Neural cell (in vitro differentiated cells): ENCODE results near the gene ELK3. TPM values are rescaled to one million over a fixed set of nuclear protein-coding genes. Genes with fewer than 3 reads are reported as not detected.

Experiments
- H2AFZ ChIP-seq: fragments of 200-600, 300-800 bp; sonication (generic), shearing (Covaris generic); 2 replicates; pipeline ENCODE4 v1.6.0; 2014; ENCODE audit warnings: low read depth, mild to moderate bottlenecking, antibody characterized with exemption, low read length, moderate library complexity
- H3F3A ChIP-seq: fragments of 200-600 bp; shearing (Covaris generic); 2 replicates; pipeline ENCODE4 v1.6.1; 2016; ENCODE audit warnings: mild to moderate bottlenecking, moderate library complexity, mixed read lengths, antibody characterized with exemption, low read length; ENCODE audit not compliant: insufficient read depth, poor library complexity, severe bottlenecking
- H3K27ac ChIP-seq: fragments of 200-600, 300-800 bp; sonication (generic), shearing (Covaris generic); 2 replicates; pipeline ENCODE4 v1.5.1; 2014; ENCODE audit warnings: mild to moderate bottlenecking, low read length, moderate library complexity
- H3K27me3 ChIP-seq: fragments of 300-800, 200-600 bp; sonication (generic), shearing (Covaris generic); 2 replicates; pipeline ENCODE4 v1.6.0; 2014; ENCODE audit warnings: mild to moderate bottlenecking, low read depth, low read length, moderate library complexity; ENCODE audit not compliant: insufficient read depth
- H3K36me3 ChIP-seq: fragments of 300-800, 200-600 bp; sonication (generic), shearing (Covaris generic); 2 replicates; pipeline ENCODE4 v1.5.1; 2014; ENCODE audit warnings: mild to moderate bottlenecking, antibody characterized with exemption, low read length, moderate library complexity; ENCODE audit not compliant: insufficient read depth
- H3K4me2 ChIP-seq: fragments of 300-800, 200-600 bp; sonication (generic), shearing (Covaris generic); 2 replicates; pipeline ENCODE4 v1.6.0; 2014; ENCODE audit warnings: mild to moderate bottlenecking, low read length
- H3K4me3 ChIP-seq: fragments of 300-800, 200-600 bp; sonication (generic), shearing (Covaris generic); 2 replicates; pipeline ENCODE4 v1.5.1; 2014; ENCODE audit warnings: mild to moderate bottlenecking, low read length, moderate library complexity
- H3K79me2 ChIP-seq: fragments of 200-600 bp; shearing (Covaris generic); replicated peaks from 2 replicates; pipeline ENCODE4 v1.6.0; 2014; ENCODE audit warnings: mild to moderate bottlenecking, low read length, moderate library complexity; ENCODE audit not compliant: insufficient read depth
- H3K9ac ChIP-seq: fragments of 300-800, 200-600 bp; sonication (generic), shearing (Covaris generic); 2 replicates; pipeline ENCODE4 v1.6.1; 2016; ENCODE audit warnings: mild to moderate bottlenecking, low read length, mixed read lengths
- H3K9me2 ChIP-seq: fragments of 200-600 bp; shearing (Covaris generic); 2 replicates; pipeline ENCODE4 v1.6.1; 2016; ENCODE audit warnings: mild to moderate bottlenecking, low read length, mixed read lengths; ENCODE audit not compliant: insufficient read depth
- H3K9me3 ChIP-seq: fragments of 200-600, 300-800 bp; sonication (generic), shearing (Covaris generic); 2 replicates; pipeline ENCODE4 v1.6.1; 2016; ENCODE audit warnings: mild to moderate bottlenecking, mixed run types, low read length, moderate library complexity, mixed read lengths
- H4K20me1 ChIP-seq: fragments of 200-600 bp; shearing (Covaris generic); 2 replicates; pipeline ENCODE4 v1.6.1; 2016; ENCODE audit warnings: mild to moderate bottlenecking, mixed run types; ENCODE audit not compliant: insufficient read depth
- EP300 ChIP-seq: fragments of 450-650 bp; conservative IDR thresholded peaks from 2 replicates; pipeline ENCODE4 v1.6.1; 2014; ENCODE audit warnings: antibody characterized with exemption, mild to moderate bottlenecking, moderate library complexity; ENCODE audit not compliant: poor library complexity, severe bottlenecking
- EZH2 ChIP-seq: fragments of 200-600, 300-800 bp; shearing (Covaris generic), sonication (generic); IDR thresholded peaks from 2 replicates; pipeline ENCODE4 v1.6.1; 2014; ENCODE audit warnings: antibody characterized with exemption, low read length, borderline replicate concordance, mild to moderate bottlenecking; ENCODE audit not compliant: insufficient read depth, poor library complexity, severe bottlenecking
- MXI1 ChIP-seq: fragments of 450-650 bp; conservative IDR thresholded peaks from 2 replicates; pipeline ENCODE4 v1.6.1; 2014; ENCODE audit warnings: antibody characterized with exemption, mild to moderate bottlenecking; ENCODE audit not compliant: poor library complexity, severe bottlenecking
- POLR2AphosphoS5 ChIP-seq: IDR thresholded peaks from 2 replicates; pipeline ENCODE4 v1.6.1; 2012
- RAD21 ChIP-seq: fragments of 450-650 bp; conservative IDR thresholded peaks from 2 replicates; pipeline ENCODE4 v1.6.1; 2014; ENCODE audit warnings: antibody characterized with exemption, mild to moderate bottlenecking, moderate library complexity
- SMC3 ChIP-seq: fragments of 450-650 bp; conservative IDR thresholded peaks from 2 replicates; pipeline ENCODE4 v1.6.1; 2014; ENCODE audit warnings: antibody characterized with exemption, mild to moderate bottlenecking, moderate library complexity; ENCODE audit not compliant: poor library complexity
- TAF1 ChIP-seq: IDR thresholded peaks from 2 replicates; pipeline ENCODE4 v1.6.1; 2012; ENCODE audit warnings: low read depth
- polyA plus RNA-seq: library from polyadenylated mRNA; depleted of rRNA; stranded (reverse); fragments of >200 nt; gene quantifications from 2 replicates; pipeline ENCODE4 v1.2.3, GENCODE V29; 2014
- TF ChIP-seq, protein P1 (sequence below): IDR thresholded peaks from 2 replicates; pipeline ENCODE4 v1.6.1; 2012; ENCODE audit warnings: borderline replicate concordance
- TF ChIP-seq, protein P2 (sequence below): fragments of 450-650 bp; IDR thresholded peaks from 2 replicates; pipeline ENCODE4 v1.5.1; 2014; ENCODE audit warnings: antibody characterized with exemption, mild to moderate bottlenecking, moderate library complexity; ENCODE audit not compliant: poor library complexity, severe bottlenecking

The ELK3 gene
- polyA plus RNA-seq, 1 donor from 2014 or later, result 0.10 TPM

DNA sequence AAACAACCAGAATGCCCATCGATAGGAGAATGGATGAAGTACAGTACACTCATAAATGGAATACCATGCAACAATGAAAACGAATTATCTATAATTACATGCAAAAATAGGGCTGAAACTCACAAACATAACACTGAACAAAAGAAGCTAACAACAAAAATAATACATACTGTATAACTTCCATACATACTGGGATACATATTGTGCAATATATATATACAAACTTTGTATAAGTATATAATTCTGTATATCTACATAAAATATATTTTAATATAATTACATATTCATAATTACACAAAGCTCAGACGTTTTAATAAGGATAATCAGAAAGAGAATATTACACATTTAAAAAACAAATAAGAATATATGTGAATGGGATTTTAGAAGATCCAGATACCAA, 115.9 kb downstream of the ELK3 start:
- Histone ChIP-seq H3K4me2 (no peak overlapping the region), H3K9ac (no peak overlapping the region), H3K79me2 (peaks cover 6% of the 10 kb centered on the region), H3K27me3 (no peaks in the 10 kb centered on the region), H3K27ac (no peak overlapping the region), H2AFZ (no peak overlapping the region), H3K36me3 (no peaks in the 10 kb centered on the region), H3K9me2 (no peaks in the 10 kb centered on the region), H3F3A (peaks cover 3% of the 10 kb centered on the region), H3K9me3 (no peaks in the 10 kb centered on the region), H3K4me3 (no peak overlapping the region), H4K20me1 (no peaks in the 10 kb centered on the region)
- TF ChIP-seq EZH2, result no peak
- no peak for TF ChIP-seq MXI1
- TF ChIP-seq, protein P1, sequence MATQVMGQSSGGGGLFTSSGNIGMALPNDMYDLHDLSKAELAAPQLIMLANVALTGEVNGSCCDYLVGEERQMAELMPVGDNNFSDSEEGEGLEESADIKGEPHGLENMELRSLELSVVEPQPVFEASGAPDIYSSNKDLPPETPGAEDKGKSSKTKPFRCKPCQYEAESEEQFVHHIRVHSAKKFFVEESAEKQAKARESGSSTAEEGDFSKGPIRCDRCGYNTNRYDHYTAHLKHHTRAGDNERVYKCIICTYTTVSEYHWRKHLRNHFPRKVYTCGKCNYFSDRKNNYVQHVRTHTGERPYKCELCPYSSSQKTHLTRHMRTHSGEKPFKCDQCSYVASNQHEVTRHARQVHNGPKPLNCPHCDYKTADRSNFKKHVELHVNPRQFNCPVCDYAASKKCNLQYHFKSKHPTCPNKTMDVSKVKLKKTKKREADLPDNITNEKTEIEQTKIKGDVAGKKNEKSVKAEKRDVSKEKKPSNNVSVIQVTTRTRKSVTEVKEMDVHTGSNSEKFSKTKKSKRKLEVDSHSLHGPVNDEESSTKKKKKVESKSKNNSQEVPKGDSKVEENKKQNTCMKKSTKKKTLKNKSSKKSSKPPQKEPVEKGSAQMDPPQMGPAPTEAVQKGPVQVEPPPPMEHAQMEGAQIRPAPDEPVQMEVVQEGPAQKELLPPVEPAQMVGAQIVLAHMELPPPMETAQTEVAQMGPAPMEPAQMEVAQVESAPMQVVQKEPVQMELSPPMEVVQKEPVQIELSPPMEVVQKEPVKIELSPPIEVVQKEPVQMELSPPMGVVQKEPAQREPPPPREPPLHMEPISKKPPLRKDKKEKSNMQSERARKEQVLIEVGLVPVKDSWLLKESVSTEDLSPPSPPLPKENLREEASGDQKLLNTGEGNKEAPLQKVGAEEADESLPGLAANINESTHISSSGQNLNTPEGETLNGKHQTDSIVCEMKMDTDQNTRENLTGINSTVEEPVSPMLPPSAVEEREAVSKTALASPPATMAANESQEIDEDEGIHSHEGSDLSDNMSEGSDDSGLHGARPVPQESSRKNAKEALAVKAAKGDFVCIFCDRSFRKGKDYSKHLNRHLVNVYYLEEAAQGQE, result no peak
- no peak for TF ChIP-seq RAD21
- no peak for TF ChIP-seq EP300
- TF ChIP-seq SMC3, result no peak
- no peak for TF ChIP-seq POLR2AphosphoS5
- TF ChIP-seq, protein P2, sequence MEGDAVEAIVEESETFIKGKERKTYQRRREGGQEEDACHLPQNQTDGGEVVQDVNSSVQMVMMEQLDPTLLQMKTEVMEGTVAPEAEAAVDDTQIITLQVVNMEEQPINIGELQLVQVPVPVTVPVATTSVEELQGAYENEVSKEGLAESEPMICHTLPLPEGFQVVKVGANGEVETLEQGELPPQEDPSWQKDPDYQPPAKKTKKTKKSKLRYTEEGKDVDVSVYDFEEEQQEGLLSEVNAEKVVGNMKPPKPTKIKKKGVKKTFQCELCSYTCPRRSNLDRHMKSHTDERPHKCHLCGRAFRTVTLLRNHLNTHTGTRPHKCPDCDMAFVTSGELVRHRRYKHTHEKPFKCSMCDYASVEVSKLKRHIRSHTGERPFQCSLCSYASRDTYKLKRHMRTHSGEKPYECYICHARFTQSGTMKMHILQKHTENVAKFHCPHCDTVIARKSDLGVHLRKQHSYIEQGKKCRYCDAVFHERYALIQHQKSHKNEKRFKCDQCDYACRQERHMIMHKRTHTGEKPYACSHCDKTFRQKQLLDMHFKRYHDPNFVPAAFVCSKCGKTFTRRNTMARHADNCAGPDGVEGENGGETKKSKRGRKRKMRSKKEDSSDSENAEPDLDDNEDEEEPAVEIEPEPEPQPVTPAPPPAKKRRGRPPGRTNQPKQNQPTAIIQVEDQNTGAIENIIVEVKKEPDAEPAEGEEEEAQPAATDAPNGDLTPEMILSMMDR, result no peak
- TF ChIP-seq TAF1, result no peak

DNA sequence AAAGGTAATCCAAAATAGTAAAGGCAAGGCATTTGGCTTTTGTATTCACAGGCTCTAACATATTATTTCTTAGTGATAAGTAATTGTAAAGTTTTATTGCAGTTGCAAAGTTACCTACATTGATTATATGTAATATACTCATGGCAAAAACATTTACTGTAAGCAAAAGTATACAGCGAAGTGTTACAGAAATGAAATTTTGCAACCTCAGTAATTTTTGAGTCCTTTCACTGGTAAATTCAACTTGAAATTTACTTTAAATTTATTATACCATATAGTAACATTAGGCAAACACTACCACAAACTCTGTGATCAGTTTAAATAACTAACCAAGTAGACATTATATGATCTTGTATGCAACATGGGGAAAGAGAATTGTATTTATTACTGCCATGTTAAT, 117.0 kb downstream of the ELK3 start:
- TF ChIP-seq TAF1 (no peak), POLR2AphosphoS5 (no peak), MXI1 (no peak), SMC3 (no peak), RAD21 (no peak), EZH2 (no peak), EP300 (no peak)
- TF ChIP-seq, protein P2, result no peak
- TF ChIP-seq, protein P1, result no peak
- Histone ChIP-seq H3K79me2 (peaks cover 6% of the 10 kb centered on the region), H4K20me1 (no peaks in the 10 kb centered on the region)

More for the DNA sequence above, 117.0 kb downstream of the ELK3 start:
- Histone ChIP-seq H3F3A (peaks cover 3% of the 10 kb centered on the region), H3K4me2 (no peak overlapping the region), H3K27ac (no peak overlapping the region), H3K27me3 (no peaks in the 10 kb centered on the region), H3K36me3 (no peaks in the 10 kb centered on the region), H3K4me3 (no peak overlapping the region), H3K9ac (no peak overlapping the region), H3K9me3 (no peaks in the 10 kb centered on the region), H2AFZ (no peak overlapping the region), H3K9me2 (no peaks in the 10 kb centered on the region)
